M059J (cell line): ENCODE results near the gene MCC. TPM values are rescaled to one million over a fixed set of nuclear protein-coding genes. Genes with fewer than 3 reads are reported as not detected.

Experiments
- DNase-seq: peaks from one replicate; pipeline ENCODE4 v3.0.0-alpha.2; 2012; ENCODE audit warnings: low read depth
- total RNA-seq: library from RNA; depleted of rRNA; stranded (reverse); fragments of >200 nt; shearing (Covaris generic); gene quantifications from 2 replicates; pipeline ENCODE4 v1.2.3, GENCODE V29; 2014

MCC gene
- total RNA-seq, 1 experiment from 2014 or later = 4.6 TPM

DNA sequence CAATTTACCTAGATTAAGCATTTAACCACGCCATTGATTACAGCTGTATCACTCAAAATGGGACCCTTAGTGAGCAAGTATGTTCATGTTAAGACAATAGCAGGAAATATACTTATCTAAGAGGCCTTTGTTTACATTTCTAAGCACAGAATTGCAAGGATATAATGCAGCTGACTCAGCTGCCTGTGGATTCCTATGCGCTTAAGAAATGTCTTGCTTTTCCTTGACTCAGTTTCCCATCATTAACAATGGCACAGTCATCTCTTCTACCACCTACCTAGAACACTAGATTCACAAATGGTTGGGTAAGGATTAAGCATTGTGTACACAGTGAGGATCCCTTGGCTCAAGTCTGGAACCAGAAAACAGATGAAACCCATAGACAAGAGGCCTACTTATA is 217.2 kb downstream of the MCC start:
- DNase-seq = no peak

- DNase-seq = no peak
These were observed 218.2 kb downstream of the MCC start for GRCh38 chr5:113270086-113270485.

DNA sequence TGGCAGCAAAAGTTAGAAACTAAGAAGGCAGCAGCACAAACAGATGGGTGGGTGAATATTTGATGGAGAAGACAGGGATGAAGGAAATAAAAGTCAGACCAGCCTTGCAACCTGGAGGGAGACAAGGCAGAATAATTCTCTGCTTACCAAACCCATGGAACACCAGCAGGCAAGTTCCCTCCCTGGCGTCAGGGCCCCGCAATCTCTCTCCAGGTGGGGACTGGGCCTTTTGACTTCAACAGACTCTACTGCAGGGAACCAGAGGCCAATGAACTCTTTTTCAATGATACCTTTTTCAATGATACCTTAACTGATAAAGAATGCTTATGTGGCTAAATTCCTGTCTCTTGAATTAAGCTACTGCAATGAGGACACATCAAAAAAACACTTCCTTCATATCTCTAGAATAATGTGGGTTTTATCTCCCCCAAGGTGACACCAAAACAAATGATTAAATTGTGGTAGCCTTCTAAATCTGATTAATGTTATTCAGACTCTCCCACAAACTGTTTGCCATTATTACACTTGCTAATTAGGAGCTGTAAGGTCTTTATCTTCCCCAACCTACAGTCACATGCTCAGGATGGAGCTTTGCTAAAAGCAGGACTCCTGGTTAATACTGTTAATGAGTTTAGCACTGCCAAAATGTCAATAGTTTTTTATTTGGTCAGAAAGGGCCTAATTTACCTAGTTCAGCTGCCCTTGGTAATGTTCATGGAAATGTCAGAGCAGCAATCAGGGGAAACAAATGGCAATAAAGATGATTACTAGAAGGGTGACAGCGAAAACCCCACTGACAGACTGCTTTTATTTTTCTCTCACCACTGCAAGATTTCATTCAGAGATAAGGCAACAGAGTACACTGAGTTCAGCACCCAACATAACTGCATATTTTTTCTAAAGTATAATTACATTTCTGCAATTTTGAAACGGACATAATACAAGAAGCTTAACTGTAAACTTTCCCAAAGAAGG is 218.9 kb downstream of the MCC start:
- no peak for DNase-seq

GRCh38 chr5:113268232-113268631 is 220.0 kb downstream of the MCC start:
- DNase-seq = no peak

DNA sequence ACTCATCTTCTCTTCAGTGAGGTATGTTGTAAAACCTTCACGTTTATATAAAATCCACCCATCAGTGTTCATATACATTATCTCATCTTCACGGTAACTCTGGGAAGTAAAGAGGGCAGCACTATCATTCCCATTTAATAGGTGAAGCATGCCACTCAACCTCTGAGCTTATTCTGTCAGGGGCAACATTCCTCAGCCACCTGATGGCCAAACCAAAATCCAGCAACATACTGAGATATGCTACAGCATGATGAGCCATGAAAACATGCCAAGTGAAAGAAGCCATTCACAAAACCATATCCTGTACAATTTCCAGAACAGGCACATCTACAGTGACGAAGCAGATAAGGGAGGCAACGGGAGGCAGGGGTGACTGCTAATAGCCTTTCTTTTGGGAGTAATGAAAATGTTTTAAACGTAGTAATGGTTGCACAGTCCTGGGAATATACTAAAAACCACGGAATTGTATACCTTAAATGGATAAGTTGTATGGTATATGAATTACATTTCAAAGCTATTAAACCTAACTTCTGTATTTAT is 220.8 kb downstream of the MCC start:
- DNase-seq = no peak

DNA sequence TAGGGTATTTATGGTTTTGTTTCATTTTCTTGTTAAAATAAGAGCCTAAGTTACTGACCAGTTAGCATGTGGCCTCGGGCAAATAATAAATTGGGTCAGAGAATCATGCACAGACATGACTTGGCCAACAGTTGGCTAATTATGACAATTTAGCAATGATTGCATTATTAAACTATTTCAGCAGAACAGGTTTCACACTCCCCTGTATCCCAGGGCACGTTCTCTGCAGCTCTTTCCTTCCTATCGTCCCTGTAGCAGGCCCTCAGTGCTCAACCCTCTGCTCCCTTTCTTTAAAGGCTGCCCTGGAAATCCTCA is 221.4 kb downstream of the MCC start:
- peak; percentile 57 for DNase-seq

DNA sequence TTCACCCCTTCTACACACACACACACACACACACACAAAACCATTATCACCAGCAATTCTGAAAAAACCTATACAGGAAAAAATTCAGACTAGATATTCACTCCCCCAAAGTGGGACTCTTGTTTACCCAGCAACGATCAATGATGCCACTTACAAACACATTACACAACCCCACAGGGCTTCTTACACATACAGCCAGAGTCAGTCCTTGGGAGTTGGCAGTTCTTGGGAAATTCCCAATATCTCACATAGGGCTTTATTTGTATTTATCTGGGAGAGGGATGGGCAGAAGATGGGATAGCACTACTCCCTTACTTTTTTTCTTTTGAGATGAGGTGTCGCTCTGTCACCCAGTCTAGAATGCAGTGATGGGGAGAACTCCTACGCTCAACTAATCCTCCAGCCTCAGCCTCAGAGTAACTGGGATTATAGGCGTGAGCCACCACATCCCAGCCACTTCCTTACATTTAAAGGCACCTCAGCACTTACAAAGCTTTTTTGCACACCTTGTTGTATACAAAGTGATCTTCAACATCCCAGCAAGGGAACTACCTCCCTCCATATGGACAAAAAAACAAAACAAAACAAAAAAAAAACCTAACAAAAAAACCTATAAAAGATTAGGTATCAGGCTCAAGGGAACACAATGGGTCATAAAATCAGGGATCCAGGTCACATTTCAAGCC is 221.9 kb downstream of the MCC start:
- no peak for DNase-seq

DNA sequence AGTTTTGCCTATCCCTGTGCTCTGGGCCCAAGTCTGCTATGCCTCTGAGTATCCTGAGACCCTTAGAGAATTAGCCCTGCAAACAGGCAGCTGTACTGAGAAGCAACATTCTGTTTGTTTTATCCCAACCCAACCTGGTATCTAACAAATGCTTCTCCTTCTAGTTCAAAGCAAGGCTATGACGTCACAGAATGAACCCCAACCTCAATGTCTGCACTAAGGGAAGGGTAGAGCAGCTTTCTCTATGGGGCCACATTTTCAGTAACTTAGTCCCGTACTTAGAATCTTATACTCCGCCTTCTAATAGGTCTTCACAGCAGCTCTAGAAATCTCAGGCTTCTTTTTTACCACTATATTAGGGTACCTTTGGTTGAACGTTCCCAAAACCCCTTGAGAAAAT is 223.1 kb downstream of the MCC start:
- DNase-seq = no peak

DNA sequence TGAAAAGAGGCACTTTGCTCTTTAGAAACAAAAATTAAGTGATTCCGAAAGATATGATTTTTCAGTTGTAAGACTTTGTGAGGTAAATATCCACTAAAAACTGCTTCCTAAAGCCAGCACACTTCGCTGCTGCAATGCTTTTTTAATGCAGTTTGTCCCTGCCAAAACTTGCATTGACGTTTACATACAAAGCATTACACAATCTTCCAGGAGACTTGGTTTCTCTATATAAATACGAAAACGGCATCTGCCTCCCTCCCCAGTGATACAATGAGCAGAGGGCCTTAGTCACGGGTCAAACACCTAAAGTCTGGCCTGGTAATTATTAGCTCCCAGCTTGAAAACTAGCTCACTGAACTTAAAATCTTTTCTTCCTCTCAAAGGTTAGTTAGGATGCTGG is 224.2 kb downstream of the MCC start:
- no peak for DNase-seq

DNA sequence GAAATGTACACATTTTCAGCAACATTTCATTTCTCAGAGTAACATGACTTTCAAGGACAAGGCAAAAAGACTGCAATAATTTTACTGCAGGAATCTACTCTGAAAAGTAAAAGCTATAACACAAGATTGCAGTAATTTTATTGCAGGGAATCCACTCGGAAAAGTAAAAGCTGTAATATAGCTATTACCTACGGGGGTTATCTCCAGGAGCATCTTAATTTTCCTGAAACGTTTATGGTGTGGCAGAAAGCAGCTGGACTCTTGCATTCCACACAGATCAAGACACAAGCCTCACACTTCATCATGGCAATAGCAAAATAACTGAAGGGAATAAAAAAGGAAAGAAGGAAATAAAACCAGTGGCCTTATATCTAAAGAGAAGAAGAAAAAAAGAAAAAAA is 224.7 kb downstream of the MCC start:
- no peak for DNase-seq

DNA sequence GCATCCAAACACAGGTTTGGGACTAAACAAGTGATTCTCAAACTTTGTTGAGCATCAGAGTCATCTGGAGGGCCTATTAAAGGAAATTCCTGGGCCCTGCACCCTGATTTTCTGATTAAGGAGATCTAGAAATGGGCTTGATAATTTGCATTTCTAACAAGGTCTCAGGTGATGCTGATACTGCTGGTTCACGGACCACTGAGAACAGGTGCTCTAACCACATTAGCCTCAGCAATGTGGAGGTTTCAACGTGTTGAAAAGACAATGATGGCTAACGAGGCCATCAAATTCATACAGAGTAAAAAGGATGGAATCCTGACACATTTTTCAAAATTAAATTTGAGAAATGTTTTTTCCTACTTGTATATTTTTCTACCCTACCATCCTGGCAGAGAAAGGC is 225.6 kb downstream of the MCC start:
- DNase-seq = no peak

DNA sequence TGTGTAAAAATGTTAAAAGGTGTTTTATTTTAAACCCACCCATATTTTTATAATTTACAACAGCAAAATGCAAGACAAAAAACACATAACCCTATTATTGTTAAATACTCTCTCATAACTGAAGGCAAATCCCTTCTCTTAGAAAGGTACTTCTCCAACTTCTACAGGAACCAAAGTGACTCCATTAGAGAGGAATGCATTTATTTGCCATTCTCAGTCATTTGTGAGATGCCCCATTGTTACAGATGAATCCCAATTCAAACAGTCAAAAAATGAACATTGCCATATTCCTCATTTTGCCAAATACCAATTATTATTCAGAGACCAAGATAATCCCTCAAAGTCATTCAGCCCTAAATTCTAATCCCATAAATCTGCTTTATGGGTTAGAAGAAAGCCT is 229.2 kb downstream of the MCC start:
- no peak for DNase-seq

- no peak for DNase-seq
These were observed 230.7 kb downstream of the MCC start for GRCh38 chr5:113257545-113257944.

DNA sequence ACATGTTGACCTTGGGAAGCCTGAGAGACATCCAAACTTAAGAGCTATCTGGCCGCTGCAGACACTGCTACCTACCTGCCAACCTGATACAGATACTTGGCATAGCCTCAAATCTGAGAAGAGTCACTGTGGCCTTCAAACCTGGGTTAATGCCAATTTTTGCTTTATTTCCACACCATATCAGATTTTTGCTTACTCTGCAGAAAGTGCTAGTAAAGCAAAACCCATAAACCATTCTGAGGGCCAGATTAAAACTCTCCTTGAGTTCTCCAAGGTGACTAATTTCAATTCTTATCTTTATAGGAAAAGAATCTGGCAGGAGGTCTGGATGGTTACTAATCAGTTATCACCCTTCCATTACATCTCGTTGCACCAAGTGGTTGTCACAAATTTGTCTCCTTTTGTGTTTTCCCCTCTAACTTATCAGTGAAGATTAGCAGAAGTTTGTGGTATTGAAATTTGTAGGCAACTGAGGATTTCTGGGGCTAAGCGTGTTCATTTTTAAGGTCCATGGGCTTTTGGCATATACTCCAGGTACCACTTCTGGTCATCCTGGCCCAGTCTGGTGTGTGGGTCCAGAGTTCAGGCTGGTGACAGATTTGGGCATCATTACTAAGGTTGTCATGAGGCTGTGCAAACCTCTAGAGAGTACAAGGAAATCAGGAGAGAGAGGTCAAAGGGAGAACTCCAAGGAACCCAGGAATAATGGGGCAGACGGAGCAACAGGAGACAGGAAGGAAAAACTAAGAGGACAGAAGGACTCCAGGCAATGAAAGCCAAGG is 231.4 kb downstream of the MCC start:
- no peak for DNase-seq

DNA sequence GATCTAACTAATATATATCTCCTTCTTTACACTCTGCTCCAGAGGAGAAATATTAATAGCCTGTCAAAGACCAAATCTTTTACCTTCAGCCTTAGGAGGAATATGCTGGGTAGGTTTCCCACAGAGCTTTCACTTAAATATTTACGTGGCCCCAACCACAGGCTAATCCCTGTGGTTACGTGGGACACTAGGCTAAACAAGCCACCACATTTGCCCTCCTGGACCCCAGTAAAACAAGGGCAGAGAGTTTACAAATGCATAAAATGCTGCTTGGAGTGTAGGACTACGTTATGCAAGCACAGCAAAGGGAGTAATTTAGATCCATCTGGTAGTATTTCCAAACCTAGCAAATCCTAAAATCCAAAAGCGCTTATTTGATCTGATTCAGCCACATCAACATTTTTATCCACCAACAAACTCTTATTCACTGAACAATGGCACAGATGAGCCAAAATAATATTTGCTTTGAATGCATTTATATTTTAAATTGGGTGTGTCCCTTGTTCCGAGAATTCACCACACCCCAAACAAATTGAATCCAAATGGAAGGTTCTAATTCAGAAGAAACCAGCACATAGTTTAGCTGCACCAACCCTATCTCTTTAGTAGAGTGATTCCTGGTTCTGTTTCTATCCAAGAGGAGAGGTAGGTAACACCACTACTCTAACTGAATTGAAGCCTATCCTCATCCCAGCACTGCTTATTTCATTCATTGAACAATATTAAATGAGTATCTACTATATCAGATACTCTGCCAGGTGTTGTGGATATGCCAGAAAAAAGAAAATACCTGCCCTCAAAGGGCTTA is 232.5 kb downstream of the MCC start:
- no peak for DNase-seq

GRCh38 chr5:113255105-113255504 is 233.1 kb downstream of the MCC start:
- DNase-seq = no peak

DNA sequence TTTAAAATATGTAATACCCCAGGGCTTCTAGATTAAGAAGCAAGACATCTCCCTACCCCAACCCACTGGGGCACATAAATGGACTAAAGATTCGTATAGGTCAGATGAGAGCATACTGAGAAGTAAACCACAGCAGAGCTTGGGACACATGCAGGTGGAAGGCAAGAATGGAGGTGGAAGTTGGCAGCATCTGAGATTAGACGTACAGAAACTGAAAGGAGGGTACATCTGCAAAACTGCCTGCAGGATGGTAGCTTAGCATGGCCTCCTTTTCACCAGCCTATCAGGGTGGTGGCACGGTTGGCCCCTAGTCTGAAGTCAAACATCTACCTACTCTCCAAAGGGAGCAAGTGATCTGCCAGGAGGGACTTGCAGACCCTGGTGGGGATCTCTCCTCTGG is 235.2 kb downstream of the MCC start:
- DNase-seq = no peak

DNA sequence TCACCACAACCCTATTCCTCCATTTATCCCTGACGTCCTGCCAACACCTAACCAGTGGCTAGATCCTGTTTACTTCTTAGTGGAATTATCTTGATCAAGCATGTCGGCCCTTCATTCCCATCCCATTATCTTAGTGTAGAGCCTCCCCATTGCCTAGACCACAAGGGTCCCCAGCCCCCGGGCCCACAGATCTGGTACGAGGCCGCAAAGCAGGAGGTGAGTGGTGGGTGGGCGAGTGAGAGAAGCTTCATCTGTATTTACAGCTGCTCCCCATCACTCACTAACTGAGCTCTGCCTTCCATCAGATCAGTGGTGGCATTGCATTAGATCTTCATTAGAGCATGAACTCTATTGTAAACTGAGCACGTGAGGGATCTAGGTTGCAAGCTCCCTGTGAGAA is 236.2 kb downstream of the MCC start:
- DNase-seq = no peak

DNA sequence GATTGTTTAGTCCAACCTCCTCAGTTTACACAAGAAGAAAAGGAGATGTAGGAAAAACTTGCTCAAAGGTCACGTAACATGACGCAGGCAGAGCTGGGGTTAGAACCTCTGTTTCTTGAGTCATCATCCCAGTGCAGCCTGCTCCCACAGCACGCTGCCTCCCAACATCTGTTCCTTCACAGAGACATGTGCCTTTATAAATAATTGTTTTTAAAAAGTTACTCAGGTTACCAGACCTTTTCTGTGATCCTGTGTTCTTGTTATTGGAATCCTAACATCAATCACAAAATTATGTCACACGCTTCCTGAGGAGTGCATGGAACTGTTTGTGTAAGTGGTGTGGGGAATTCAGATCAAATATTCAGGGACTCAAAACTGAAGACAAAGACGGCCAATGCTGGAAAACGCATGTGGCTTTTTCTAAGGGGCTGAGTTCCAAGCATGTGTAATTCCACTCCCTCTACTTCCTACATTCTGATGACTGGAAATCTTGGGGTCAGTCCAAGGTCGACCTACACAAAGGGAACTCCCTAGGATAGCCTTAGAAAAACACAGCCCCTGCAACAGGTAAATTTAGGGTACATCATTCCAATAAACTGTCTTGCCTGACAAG is 237.8 kb downstream of the MCC start:
- peak; percentile 53 for DNase-seq

DNA sequence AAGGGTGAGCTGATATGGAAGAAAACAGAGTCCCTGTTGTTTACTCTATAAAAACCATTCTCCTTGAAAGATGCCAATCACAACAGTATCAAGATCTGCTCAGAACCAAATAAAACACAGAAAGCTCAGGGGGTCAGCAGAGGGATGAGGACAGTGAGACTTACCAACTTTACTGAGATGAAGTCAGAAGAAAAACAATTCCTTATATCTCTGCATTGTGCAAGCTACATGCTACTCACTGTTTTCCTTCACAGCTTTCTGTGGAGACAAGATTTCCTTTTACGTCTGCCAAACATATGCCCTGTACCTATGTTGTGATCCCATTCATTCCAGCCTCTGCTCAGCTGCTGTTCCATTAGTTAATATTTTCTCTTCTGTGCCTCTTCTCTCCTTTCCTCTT is 239.0 kb downstream of the MCC start:
- no peak for DNase-seq

GRCh38 chr5:113246361-113246870 is 241.8 kb downstream of the MCC start:
- DNase-seq = no peak
